GM23248 (cell line): ENCODE measurements around the gene DDX31. TPM values are rescaled to one million over a fixed set of nuclear protein-coding genes. Genes with fewer than 3 reads are reported as not detected.

Source experiments
- DNase-seq: peaks from one replicate; pipeline ENCODE4 v3.0.0-alpha.2; 2015
- H2AFZ ChIP-seq: fragments of 200-600 bp; sonication (generic); 2 replicates; pipeline ENCODE4 v1.6.1; 2016; ENCODE audit warnings: antibody characterized with exemption
- H3F3A ChIP-seq: fragments of 200-600 bp; sonication (generic); 2 replicates; pipeline ENCODE4 v1.6.1; 2016; ENCODE audit warnings: mild to moderate bottlenecking, antibody characterized with exemption, mixed run types; ENCODE audit not compliant: insufficient read depth
- H3K27ac ChIP-seq: fragments of 200-600 bp; sonication (generic); 2 replicates; pipeline ENCODE4 v1.5.1; 2016; ENCODE audit warnings: mild to moderate bottlenecking
- H3K27me3 ChIP-seq: fragments of 200-600 bp; sonication (generic); replicated peaks from 2 replicates; pipeline ENCODE4 v1.6.1; 2016; ENCODE audit warnings: mild to moderate bottlenecking; ENCODE audit not compliant: insufficient read depth
- H3K36me3 ChIP-seq: fragments of 200-600 bp; sonication (generic); 2 replicates; pipeline ENCODE4 v1.6.1; 2016; ENCODE audit warnings: low read depth, mild to moderate bottlenecking
- H3K4me1 ChIP-seq: fragments of 200-600 bp; sonication (generic); 2 replicates; pipeline ENCODE4 v1.6.1; 2016; ENCODE audit warnings: mild to moderate bottlenecking; ENCODE audit not compliant: insufficient read depth
- H3K4me2 ChIP-seq: fragments of 200-600 bp; sonication (generic); one replicate; pipeline ENCODE4 v1.6.1; 2016; ENCODE audit warnings: mild to moderate bottlenecking; ENCODE audit not compliant: unreplicated experiment
- H3K4me3 ChIP-seq: fragments of 200-600 bp; sonication (generic); 2 replicates; pipeline ENCODE4 v1.5.1; 2016; ENCODE audit warnings: mild to moderate bottlenecking
- H3K79me2 ChIP-seq: fragments of 200-600 bp; sonication (generic); 2 replicates; pipeline ENCODE4 v1.6.1; 2016; ENCODE audit warnings: mild to moderate bottlenecking; ENCODE audit not compliant: insufficient read depth
- H3K9ac ChIP-seq: fragments of 200-600 bp; sonication (generic); 2 replicates; pipeline ENCODE4 v1.6.1; 2016; ENCODE audit warnings: mild to moderate bottlenecking
- H3K9me2 ChIP-seq: fragments of 200-600 bp; sonication (generic); 2 replicates; pipeline ENCODE4 v1.6.1; 2016; ENCODE audit warnings: mixed run types, mild to moderate bottlenecking, moderate library complexity; ENCODE audit not compliant: insufficient read depth
- H3K9me3 ChIP-seq: fragments of 200-600 bp; sonication (generic); one replicate; pipeline ENCODE4 v1.6.1; 2017; ENCODE audit warnings: low read depth
- H4K20me1 ChIP-seq: fragments of 200-600 bp; sonication (generic); 2 replicates; pipeline ENCODE4 v1.6.0; 2016; ENCODE audit not compliant: insufficient read depth
- EZH2 ChIP-seq: fragments of 200-600 bp; sonication (generic); IDR thresholded peaks from 2 replicates; pipeline ENCODE4 v1.6.1; 2018; ENCODE audit warnings: antibody characterized with exemption, mild to moderate bottlenecking; ENCODE audit not compliant: insufficient read depth, poor library complexity, severe bottlenecking
- EZH2phosphoT487 ChIP-seq: fragments of 200-600 bp; sonication (generic); IDR thresholded peaks from 2 replicates; pipeline ENCODE4 v1.6.1; 2018; ENCODE audit warnings: antibody characterized with exemption, moderate library complexity, mild to moderate bottlenecking, low read depth; ENCODE audit not compliant: insufficient read depth
- WGBS, 2 experiments: methylation state at CpG; one replicate each; pipeline ENCODE4 v1.1.6; 2015 to 2017; ENCODE audit warnings: low lambda C conversion rate in 2 of 2, low coverage in 1 of 2; ENCODE audit errors: missing lambda C conversion rate in 2 of 2; 5-methylcytosine and 5-hydroxymethylcytosine counted together
- in situ Hi-C: fragments of 300-500 bp; cut with MboI; formaldehyde crosslinking; loops from 2 replicates; pipeline ENCODE4 v1.15.0; 2020
- polyA plus RNA-seq: library from polyadenylated mRNA; unstranded; fragments of >200 nt; fragmentation: Nextera tagmentation; extraction: Ambion mirVana; gene quantifications from 2 replicates; pipeline ENCODE4 v1.2.1, GENCODE V29; 2016
- total RNA-seq: library from RNA; depleted of rRNA; stranded (reverse); fragments of >200 nt; shearing (Covaris generic); gene quantifications from 2 replicates; pipeline ENCODE4 v1.2.3, GENCODE V29; 2014

DDX31 gene
- total and polyA plus RNA-seq, 2 experiments from 2014 or later = 8.2 to 11.0 TPM

DNA sequence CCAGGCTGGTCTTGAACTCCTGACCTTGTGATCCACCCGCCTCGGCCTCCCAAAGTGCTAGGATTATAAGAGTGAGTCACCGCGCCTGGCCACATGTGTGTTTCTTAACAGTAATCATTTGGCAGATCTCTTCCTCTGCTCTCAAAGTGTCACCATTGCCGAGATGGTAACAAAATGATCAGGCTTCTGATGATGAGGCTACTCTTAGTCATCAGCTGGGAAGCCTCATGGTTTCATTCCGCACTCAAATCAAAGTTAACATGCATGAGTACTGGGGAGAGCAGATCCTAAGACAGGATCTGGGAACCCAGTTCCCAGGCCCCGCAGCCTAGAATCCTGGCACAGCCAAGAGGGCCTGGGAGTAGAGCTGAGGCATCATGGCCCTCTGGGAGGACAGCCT lies 60.0 kb downstream of the DDX31 start:
- TF ChIP-seq EZH2phosphoT487 = no peak
- no peak for TF ChIP-seq EZH2
- peaks cover 8% of the 10 kb centered on the region; the same call in 1 of the 2 replicates for H3K4me1 ChIP-seq
- H3K27ac ChIP-seq = peak overlapping the region; percentile 70
- peaks cover 16% of the 10 kb centered on the region; the same call in 1 of the 2 replicates for H3K36me3 ChIP-seq
- 17 to 26% methylated on average over 7 of the region's 7 CpGs for WGBS, 2 experiments
- H3K9me3 ChIP-seq = no peaks in the 10 kb centered on the region
- H4K20me1 ChIP-seq = no peaks in the 10 kb centered on the region
- DNase-seq = peak; percentile 96
- no peaks in the 10 kb centered on the region for H3K9me2 ChIP-seq
- no peak overlapping the region for H3K4me3 ChIP-seq
- no peaks in the 10 kb centered on the region for H3K27me3 ChIP-seq
- in situ Hi-C loops = no loop called here
- H3K4me2 ChIP-seq = no peak overlapping the region
- no peak overlapping the region for H2AFZ ChIP-seq
- peaks cover 22% of the 10 kb centered on the region for H3F3A ChIP-seq
- H3K79me2 ChIP-seq = no peaks in the 10 kb centered on the region
- peak overlapping the region; percentile 32; the same call in 1 of the 2 replicates for H3K9ac ChIP-seq

DNA sequence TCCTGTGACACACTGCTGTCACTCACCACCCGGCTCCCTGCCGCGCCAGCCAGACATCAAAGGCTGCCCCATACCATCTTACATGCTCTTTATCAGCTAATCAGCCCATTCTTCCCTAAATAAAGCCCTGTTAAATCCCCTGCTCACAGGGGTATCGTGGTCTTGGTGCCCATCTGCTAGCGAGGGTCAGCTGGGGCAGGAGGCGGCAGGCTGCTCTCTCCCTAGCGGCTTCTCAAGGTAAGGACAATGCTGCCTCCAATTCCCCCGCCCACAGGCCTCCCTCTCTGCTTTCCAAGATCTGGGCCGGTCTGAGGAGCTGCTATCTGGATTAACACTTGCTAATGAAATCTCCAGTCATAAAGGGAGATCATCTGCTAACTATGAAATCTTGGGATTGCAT lies 60.6 kb downstream of the DDX31 start:
- WGBS, 2 experiments = 95 to 98% methylated on average over 9 of the region's 9 CpGs
- Histone ChIP-seq H3K36me3 (peaks cover 15% of the 10 kb centered on the region; the same call in 1 of the 2 replicates), H3F3A (peaks cover 22% of the 10 kb centered on the region), H3K4me1 (peaks cover 8% of the 10 kb centered on the region; the same call in 1 of the 2 replicates), H3K4me3 (no peak overlapping the region), H3K4me2 (no peak overlapping the region), H3K27me3 (no peaks in the 10 kb centered on the region), H3K9ac (no peak overlapping the region), H3K9me3 (no peaks in the 10 kb centered on the region), H3K79me2 (no peaks in the 10 kb centered on the region), H2AFZ (no peak overlapping the region), H4K20me1 (no peaks in the 10 kb centered on the region), H3K27ac (peak overlapping the region; percentile 66), H3K9me2 (no peaks in the 10 kb centered on the region)
- DNase-seq = no peak
- in situ Hi-C loops = no loop called here
- TF ChIP-seq EZH2 (no peak), EZH2phosphoT487 (no peak)

DNA sequence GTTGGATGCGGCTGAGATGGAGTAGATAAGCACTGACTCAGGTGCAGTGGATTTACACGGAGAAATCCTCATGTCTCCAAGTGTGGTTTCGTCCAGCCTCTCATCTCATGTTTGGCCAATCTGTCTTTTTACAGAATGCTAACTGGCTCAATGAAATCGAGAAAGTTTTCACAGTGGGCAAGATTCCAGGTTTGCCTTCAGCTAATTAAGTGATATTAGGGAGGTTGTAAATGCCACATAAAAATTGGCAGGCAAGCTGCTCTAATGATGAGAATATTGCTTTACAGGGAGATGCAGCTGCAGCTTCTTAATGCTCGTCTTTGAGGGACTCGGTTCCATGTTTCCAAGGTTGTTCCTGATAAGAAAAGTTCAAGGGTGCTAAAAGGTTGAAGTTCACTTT lies 63.7 kb downstream of the DDX31 start:
- Histone ChIP-seq H3K9me3 (no peaks in the 10 kb centered on the region), H3K79me2 (no peaks in the 10 kb centered on the region), H4K20me1 (no peaks in the 10 kb centered on the region), H3K9ac (no peak overlapping the region), H3K4me2 (no peak overlapping the region), H3K4me3 (no peak overlapping the region), H3F3A (peaks cover 21% of the 10 kb centered on the region), H3K4me1 (peaks cover 8% of the 10 kb centered on the region; the same call in 1 of the 2 replicates), H3K27ac (no peak overlapping the region), H3K27me3 (no peaks in the 10 kb centered on the region), H2AFZ (no peak overlapping the region), H3K36me3 (peaks cover 11% of the 10 kb centered on the region; the same call in 1 of the 2 replicates), H3K9me2 (no peaks in the 10 kb centered on the region)
- TF ChIP-seq EZH2 (no peak), EZH2phosphoT487 (no peak)
- in situ Hi-C loops = no loop called here
- WGBS, 2 experiments = 98% methylated on average over 6 of the region's 6 CpGs
- DNase-seq = no peak

DNA sequence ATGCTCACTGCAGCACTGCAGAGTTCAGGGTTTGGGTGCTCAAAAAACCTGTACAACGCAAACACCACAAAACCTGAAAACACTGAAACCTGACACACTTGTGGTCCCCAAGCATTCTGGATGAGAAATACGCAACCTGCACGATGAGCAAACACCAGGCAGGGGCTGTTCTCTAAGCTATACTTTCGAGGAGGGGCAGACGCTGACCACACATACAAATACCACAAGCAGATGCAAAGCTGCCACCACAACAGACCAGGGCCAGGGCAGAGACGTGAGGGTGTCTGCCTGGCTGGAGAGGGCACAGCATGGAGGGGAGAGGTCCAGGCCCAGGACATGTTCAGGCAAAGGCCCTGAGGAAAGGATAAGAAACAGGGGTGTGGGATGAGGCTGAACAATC lies 64.4 kb downstream of the DDX31 start:
- no peak overlapping the region for H3K4me2 ChIP-seq
- no peak overlapping the region for H2AFZ ChIP-seq
- in situ Hi-C loops = no loop called here
- no peaks in the 10 kb centered on the region for H3K79me2 ChIP-seq
- peaks cover 11% of the 10 kb centered on the region; the same call in 1 of the 2 replicates for H3K36me3 ChIP-seq
- TF ChIP-seq EZH2phosphoT487 (no peak), EZH2 (no peak)
- no peaks in the 10 kb centered on the region for H4K20me1 ChIP-seq
- 94 to 96% methylated on average over 6 of the region's 6 CpGs for WGBS, 2 experiments
- peaks cover 14% of the 10 kb centered on the region for H3F3A ChIP-seq
- H3K27me3 ChIP-seq = no peaks in the 10 kb centered on the region
- H3K4me3 ChIP-seq = no peak overlapping the region
- peaks cover 8% of the 10 kb centered on the region; the same call in 1 of the 2 replicates for H3K4me1 ChIP-seq
- H3K27ac ChIP-seq = no peak overlapping the region
- no peaks in the 10 kb centered on the region for H3K9me2 ChIP-seq
- H3K9ac ChIP-seq = no peak overlapping the region
- no peaks in the 10 kb centered on the region for H3K9me3 ChIP-seq
- no peak for DNase-seq
